Bronchial epithelial cell (primary cell): ENCODE data around the gene CREB5. TPM values are rescaled to one million over a fixed set of nuclear protein-coding genes. Genes with fewer than 3 reads are reported as not detected.

Experiments used
- DNase-seq: peaks from one replicate; pipeline ENCODE4 v3.0.0-alpha.2; 2010; ENCODE audit warnings: low read depth
- FAIRE-seq: peaks from 2 replicates; lab custom pipeline; 2011; peaks lifted over from hg19 to GRCh38; lab: Jason Lieb, UNC
- H3K27me3 ChIP-seq: 2 replicates; pipeline ENCODE4 v1.5.1; 2011; ENCODE audit warnings: low read length; ENCODE audit not compliant: control insufficient read depth, insufficient read depth
- H3K36me3 ChIP-seq: 2 replicates; pipeline ENCODE4 v1.5.1; 2011; ENCODE audit warnings: low read length; ENCODE audit not compliant: control insufficient read depth, insufficient read depth
- H3K4me3 ChIP-seq: 2 replicates; pipeline ENCODE4 v1.5.1; 2011; ENCODE audit warnings: mild to moderate bottlenecking, low read depth, low read length, control low read depth
- total RNA-seq: library from RNA; depleted of rRNA; stranded (reverse); fragments of >200 nt; gene quantifications from 2 replicates; pipeline ENCODE4 v1.2.1, GENCODE V29; 2014
- TF ChIP-seq, protein P1 (sequence below): IDR thresholded peaks from 2 replicates; pipeline ENCODE4 v1.5.1; 2011; ENCODE audit warnings: mild to moderate bottlenecking, moderate library complexity, low read length, control low read depth, inconsistent platforms; ENCODE audit not compliant: insufficient read depth, severe bottlenecking

The CREB5 gene
- total RNA-seq, 1 donor from 2014 or later = 2.1 TPM

GRCh38 chr7:28853834-28854749 is 441.8 kb downstream of the CREB5 start:
- Histone ChIP-seq H3K4me3 (peak overlapping the region; percentile 44), H3K36me3 (no peaks in the 10 kb centered on the region), H3K27me3 (peaks cover 2% of the 10 kb centered on the region)
- FAIRE-seq = no peak
- DNase-seq = peak; percentile 55
- TF ChIP-seq, protein P1, sequence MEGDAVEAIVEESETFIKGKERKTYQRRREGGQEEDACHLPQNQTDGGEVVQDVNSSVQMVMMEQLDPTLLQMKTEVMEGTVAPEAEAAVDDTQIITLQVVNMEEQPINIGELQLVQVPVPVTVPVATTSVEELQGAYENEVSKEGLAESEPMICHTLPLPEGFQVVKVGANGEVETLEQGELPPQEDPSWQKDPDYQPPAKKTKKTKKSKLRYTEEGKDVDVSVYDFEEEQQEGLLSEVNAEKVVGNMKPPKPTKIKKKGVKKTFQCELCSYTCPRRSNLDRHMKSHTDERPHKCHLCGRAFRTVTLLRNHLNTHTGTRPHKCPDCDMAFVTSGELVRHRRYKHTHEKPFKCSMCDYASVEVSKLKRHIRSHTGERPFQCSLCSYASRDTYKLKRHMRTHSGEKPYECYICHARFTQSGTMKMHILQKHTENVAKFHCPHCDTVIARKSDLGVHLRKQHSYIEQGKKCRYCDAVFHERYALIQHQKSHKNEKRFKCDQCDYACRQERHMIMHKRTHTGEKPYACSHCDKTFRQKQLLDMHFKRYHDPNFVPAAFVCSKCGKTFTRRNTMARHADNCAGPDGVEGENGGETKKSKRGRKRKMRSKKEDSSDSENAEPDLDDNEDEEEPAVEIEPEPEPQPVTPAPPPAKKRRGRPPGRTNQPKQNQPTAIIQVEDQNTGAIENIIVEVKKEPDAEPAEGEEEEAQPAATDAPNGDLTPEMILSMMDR = peak; percentile 93

DNA sequence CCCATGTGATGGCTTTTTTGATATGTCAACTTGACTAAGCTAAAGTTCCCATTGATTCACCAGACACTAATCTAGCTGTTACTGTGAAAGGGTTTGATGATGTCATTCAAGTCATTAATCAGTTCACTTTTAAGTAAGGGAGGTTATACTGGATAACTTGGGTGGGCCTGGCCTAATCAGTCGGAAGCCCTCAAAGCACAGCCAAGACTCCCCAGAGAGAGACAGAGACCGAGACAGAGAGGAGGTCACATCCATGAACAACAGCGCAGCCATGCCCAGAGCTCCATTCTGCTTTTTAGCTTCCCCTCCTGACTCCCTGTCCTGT is 442.4 kb downstream of the CREB5 start:
- TF ChIP-seq, protein P1 = no peak
- DNase-seq = no peak
- Histone ChIP-seq H3K4me3 (no peak overlapping the region), H3K27me3 (peaks cover 2% of the 10 kb centered on the region), H3K36me3 (no peaks in the 10 kb centered on the region)
- no peak for FAIRE-seq

DNA sequence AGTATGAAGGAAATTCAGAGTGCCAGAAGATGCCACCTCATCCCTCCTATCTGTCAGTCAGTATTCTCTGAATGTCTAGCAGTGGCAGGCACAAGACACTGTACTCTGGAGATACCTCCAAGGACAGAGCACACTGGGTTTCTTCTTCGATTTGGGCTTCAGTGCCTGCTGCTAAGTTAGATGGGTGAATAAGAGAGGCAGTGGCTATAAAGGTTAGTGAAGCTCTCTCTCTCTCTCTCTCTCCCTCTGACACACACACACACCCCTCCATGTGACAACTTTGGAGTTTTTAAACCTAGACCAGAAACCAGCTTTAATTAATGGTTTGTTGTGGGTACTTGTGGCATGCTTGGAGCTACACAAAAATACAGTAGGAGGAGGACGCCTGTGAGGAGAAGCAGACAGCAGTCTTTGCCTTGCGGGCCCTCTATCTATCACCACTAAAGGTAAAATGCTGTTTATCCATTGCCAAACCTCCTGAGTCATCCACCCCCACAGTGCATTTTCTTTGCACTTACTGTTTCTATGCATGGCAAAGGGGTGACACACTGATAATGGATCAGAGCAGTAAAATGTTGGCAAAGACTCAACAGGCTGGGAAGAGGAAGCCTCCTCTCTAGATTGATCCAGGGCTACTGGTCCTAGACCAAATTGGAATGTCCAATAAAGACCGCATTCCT is 443.4 kb downstream of the CREB5 start:
- H3K27me3 ChIP-seq = peaks cover 2% of the 10 kb centered on the region
- H3K4me3 ChIP-seq = no peak overlapping the region
- DNase-seq (peak; percentile 99), FAIRE-seq (peak; percentile 95)
- TF ChIP-seq, protein P1 = no peak
- H3K36me3 ChIP-seq = no peaks in the 10 kb centered on the region

DNA sequence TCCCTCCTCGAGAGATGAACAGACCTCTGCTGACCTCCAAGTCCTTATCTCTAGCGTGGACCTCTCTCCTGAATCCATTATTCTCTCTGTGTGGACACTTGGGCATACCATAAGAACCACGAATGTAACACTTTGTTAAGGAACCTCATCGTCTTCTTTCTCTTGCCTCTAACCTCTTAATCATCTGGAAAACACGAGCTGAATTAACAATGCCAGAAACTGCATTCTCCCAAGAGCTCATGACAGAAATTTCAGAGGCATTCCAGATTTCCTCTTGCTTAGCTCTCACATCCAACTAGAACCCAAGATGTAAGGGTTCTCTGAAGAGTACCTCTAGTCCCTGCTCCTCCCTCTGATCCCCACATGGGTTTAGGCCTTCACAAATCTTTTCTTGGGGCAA is 444.3 kb downstream of the CREB5 start:
- H3K36me3 ChIP-seq = no peaks in the 10 kb centered on the region
- TF ChIP-seq, protein P1 = no peak
- DNase-seq (no peak), FAIRE-seq (no peak)
- peaks cover 2% of the 10 kb centered on the region for H3K27me3 ChIP-seq
- no peak overlapping the region for H3K4me3 ChIP-seq

- DNase-seq = peak; percentile 98
- peak; percentile 7 for FAIRE-seq
- TF ChIP-seq, protein P1 = no peak
Measured at GRCh38 chr7:28858206-28858605, 445.9 kb downstream of the CREB5 start.

More at GRCh38 chr7:28858206-28858605, 445.9 kb downstream of the CREB5 start:
- H3K27me3 ChIP-seq = peaks cover 1% of the 10 kb centered on the region
- H3K36me3 ChIP-seq = no peaks in the 10 kb centered on the region
- H3K4me3 ChIP-seq = no peak overlapping the region
